Stimulated activated CD4-positive, alpha-beta T cell treated with anti-CD3 and anti-CD28 coated beads, Interleukin-4, amount 100 ng/mL, for 24 hours (primary cell): ENCODE measurements around the gene USP24.
"Not testable (repeated sequence)": the region's sequence is repeated elsewhere in the genome, so short reads cannot be mapped to it uniquely, and the experiment has no call there.

Experiments
- DNase-seq: peaks from one replicate; pipeline ENCODE4 v3.0.0-alpha.2; 2020

The USP24 gene

GRCh38 chr1:55024163-55024562 is 191.0 kb downstream of the USP24 start:
- not testable (repeated sequence) for DNase-seq

GRCh38 chr1:55021942-55022546 is 193.1 kb downstream of the USP24 start:
- DNase-seq, result peak; percentile 65

- DNase-seq, result no peak
Observed at GRCh38 chr1:55018395-55018794, 196.8 kb downstream of the USP24 start.
